ENCODE data around the gene OOSP3. TPM values are rescaled to one million over a fixed set of nuclear protein-coding genes. Genes with fewer than 3 reads are reported as not detected.

Gene OOSP3
- total and polyA plus RNA-seq, 9 donors, result not detected

DNA sequence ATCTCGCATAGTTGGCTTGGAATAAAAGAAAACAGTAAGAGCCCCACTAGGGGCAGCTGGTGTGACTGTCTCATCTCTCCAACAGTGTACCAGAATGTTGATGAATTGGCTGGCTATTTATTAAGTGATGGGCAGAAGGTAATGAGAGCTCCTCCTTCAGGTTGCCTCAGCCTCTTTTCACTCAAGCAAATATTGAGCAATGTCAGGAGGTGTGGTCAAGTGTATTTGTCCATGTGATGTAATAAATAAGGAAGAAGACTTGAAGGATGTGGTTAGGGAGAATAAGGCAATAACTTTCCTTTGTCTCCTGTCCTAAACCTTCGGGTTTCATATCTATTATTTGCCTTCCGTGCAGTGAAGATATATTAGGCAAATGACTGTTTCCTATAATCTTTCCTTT, 12.2 kb upstream of the OOSP3 start, which contains the start of gene TCN1:
Gene TCN1, minus strand, starts transcription at position 91 of the 400 bp plus-strand sequence. Its CDS starts 17 bp downstream, at position 74.
- no peaks in the 10 kb centered on the region for H3K27me3 ChIP-seq
- no peaks in the 10 kb centered on the region for H3K36me3 ChIP-seq
- H3K4me1 ChIP-seq (ENCODE audit: insufficient read depth), result no peaks in the 10 kb centered on the region
- no peak within 1 kb of the TSS for H3K27ac ChIP-seq
- no peak for DNase-seq
- 77 to 84% (median 78%) methylated on average over 3 of the region's 3 CpGs for WGBS, 3 donors
- intact Hi-C loops (cut with DNase I), result no loop called here
- TF ChIP-seq EP300 (IDR thresholded peaks at IDR 0.05) (no peak), CTCF (IDR thresholded peaks at IDR 0.05) (no peak), POLR2A (IDR thresholded peaks at IDR 0.05) (no peak)
- H3K4me3 ChIP-seq, result no peak within 1 kb of the TSS
- no peaks in the 10 kb centered on the region for H3K9me3 ChIP-seq

DNA sequence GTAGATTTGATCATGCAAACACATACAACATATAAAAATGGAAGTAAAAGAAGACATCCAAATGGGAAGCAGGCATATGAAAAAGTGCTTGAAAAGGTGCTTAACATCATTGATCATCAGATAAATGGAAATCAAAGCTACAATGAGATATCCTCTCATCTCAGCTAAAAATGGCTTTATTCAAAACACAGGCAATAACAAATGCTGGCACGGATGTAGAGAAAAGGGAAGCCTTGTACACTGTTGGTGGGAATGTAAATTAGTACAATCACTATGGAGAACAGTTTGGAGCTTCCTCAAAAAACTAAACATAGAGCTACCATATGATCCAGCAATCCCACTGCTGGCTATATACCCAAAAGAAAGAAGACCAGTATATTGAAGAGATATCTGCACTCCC, 11.7 kb upstream of the OOSP3 start:
- no peaks in the 10 kb centered on the region for H3K27me3 ChIP-seq
- intact Hi-C loops (cut with DNase I), result no loop called here
- no peaks in the 10 kb centered on the region for H3K36me3 ChIP-seq
- DNase-seq, result no peak
- 73 to 92% (median 75%) methylated on average over 1 of the region's 1 CpG for WGBS, 3 donors
- no peaks in the 10 kb centered on the region for H3K4me1 ChIP-seq (ENCODE audit: insufficient read depth)
- H3K27ac ChIP-seq, result no peak overlapping the region
- no peaks in the 10 kb centered on the region for H3K9me3 ChIP-seq
- TF ChIP-seq EP300 (IDR thresholded peaks at IDR 0.05) (no peak), POLR2A (IDR thresholded peaks at IDR 0.05) (no peak), CTCF (IDR thresholded peaks at IDR 0.05) (no peak)
- no peak overlapping the region for H3K4me3 ChIP-seq

GRCh38 chr11:59867946-59868345, 10.6 kb upstream of the OOSP3 start:
- no peaks in the 10 kb centered on the region for H3K9me3 ChIP-seq
- H3K36me3 ChIP-seq, result no peaks in the 10 kb centered on the region
- no peak overlapping the region for H3K4me3 ChIP-seq
- TF ChIP-seq POLR2A (IDR thresholded peaks at IDR 0.05) (no peak), EP300 (IDR thresholded peaks at IDR 0.05) (no peak), CTCF (IDR thresholded peaks at IDR 0.05) (no peak)
- 81 to 90% (median 90%) methylated on average over 2 of the region's 2 CpGs for WGBS, 3 donors
- no peak for DNase-seq
- intact Hi-C loops (cut with DNase I), result no loop called here
- H3K27me3 ChIP-seq, result no peaks in the 10 kb centered on the region
- H3K4me1 ChIP-seq (ENCODE audit: insufficient read depth), result no peaks in the 10 kb centered on the region
- H3K27ac ChIP-seq, result no peak overlapping the region

- no peaks in the 10 kb centered on the region for H3K9me3 ChIP-seq
- H3K36me3 ChIP-seq, result no peaks in the 10 kb centered on the region
- intact Hi-C loops (cut with DNase I), result no loop called here
- no peaks in the 10 kb centered on the region for H3K4me1 ChIP-seq (ENCODE audit: insufficient read depth)
- no peak for DNase-seq
- H3K27ac ChIP-seq, result no peak overlapping the region
- no peaks in the 10 kb centered on the region for H3K27me3 ChIP-seq
- no peak overlapping the region for H3K4me3 ChIP-seq
- TF ChIP-seq CTCF (IDR thresholded peaks at IDR 0.05), result no peak
- TF ChIP-seq EP300 (IDR thresholded peaks at IDR 0.05), result no peak
- no peak for TF ChIP-seq POLR2A (IDR thresholded peaks at IDR 0.05)
Observed at GRCh38 chr11:59872076-59872475, 6.5 kb upstream of the OOSP3 start.

Measured in ovary (tissue), 9 donors.